HG03095 (cell line): Measurements from ENCODE around the gene NTM.

ENCODE experiments used
- ATAC-seq: cut with Tn5 transposase; IDR thresholded peaks from one replicate; pipeline ENCODE4 v1.9.1; 2021; ENCODE audit warnings: moderate library complexity; ENCODE audit not compliant: unreplicated experiment

Gene NTM

GRCh38 chr11:131807876-131808275 lies 437.5 kb downstream of the NTM start:
- no peak for ATAC-seq

- no peak for ATAC-seq
Measured at GRCh38 chr11:131808470-131808869, 438.1 kb downstream of the NTM start.

GRCh38 chr11:131809203-131809918 lies 438.9 kb downstream of the NTM start:
- ATAC-seq = no peak

- no peak for ATAC-seq
Measured at GRCh38 chr11:131810541-131810940, 440.1 kb downstream of the NTM start.

GRCh38 chr11:131811383-131811782 lies 441.0 kb downstream of the NTM start:
- ATAC-seq = no peak

GRCh38 chr11:131814108-131814507 lies 443.7 kb downstream of the NTM start:
- no peak for ATAC-seq

GRCh38 chr11:131815590-131815989 lies 445.2 kb downstream of the NTM start:
- no peak for ATAC-seq

GRCh38 chr11:131816051-131816450 lies 445.6 kb downstream of the NTM start:
- ATAC-seq = no peak

GRCh38 chr11:131817687-131818188 lies 447.3 kb downstream of the NTM start:
- no peak for ATAC-seq

GRCh38 chr11:131819865-131820264 lies 449.4 kb downstream of the NTM start:
- ATAC-seq = no peak

- ATAC-seq = no peak
Measured at GRCh38 chr11:131822506-131822905, 452.1 kb downstream of the NTM start.

- no peak for ATAC-seq
Measured at GRCh38 chr11:131823772-131824171, 453.4 kb downstream of the NTM start.

GRCh38 chr11:131824771-131825170 lies 454.4 kb downstream of the NTM start:
- ATAC-seq = no peak

GRCh38 chr11:131827430-131827829 lies 457.0 kb downstream of the NTM start:
- no peak for ATAC-seq

- no peak for ATAC-seq
Measured at GRCh38 chr11:131829725-131830124, 459.3 kb downstream of the NTM start.

GRCh38 chr11:131832079-131832478 lies 461.7 kb downstream of the NTM start:
- ATAC-seq = no peak

- ATAC-seq = no peak
Measured at GRCh38 chr11:131833366-131833765, 463.0 kb downstream of the NTM start.

GRCh38 chr11:131837562-131837961 lies 467.1 kb downstream of the NTM start:
- ATAC-seq = no peak

- no peak for ATAC-seq
Measured at GRCh38 chr11:131838016-131838415, 467.6 kb downstream of the NTM start.

- ATAC-seq = no peak
Measured at GRCh38 chr11:131839326-131839725, 468.9 kb downstream of the NTM start.

GRCh38 chr11:131840545-131840944 lies 470.1 kb downstream of the NTM start:
- ATAC-seq = no peak

- ATAC-seq = no peak
Measured at GRCh38 chr11:131841028-131841427, 470.6 kb downstream of the NTM start.
